Measurements from ENCODE around the gene DPCD. TPM values are rescaled to one million over a fixed set of nuclear protein-coding genes. Genes with fewer than 3 reads are reported as not detected.

The DPCD gene
- total RNA-seq, 2 donors from 2014 or later, result 23.9 to 66.1 TPM

- H3K4me3 ChIP-seq, result no peak overlapping the region
- no peaks in the 10 kb centered on the region for H3K4me1 ChIP-seq (replicated peaks)
- H3K9me3 ChIP-seq, result no peaks in the 10 kb centered on the region
- no peaks in the 10 kb centered on the region for H3K27me3 ChIP-seq (replicated peaks; ENCODE audit: insufficient read depth)
- H3K36me3 ChIP-seq, result no peaks in the 10 kb centered on the region
- TF ChIP-seq POLR2A (IDR thresholded peaks at IDR 0.05), result no peak
- no peak for TF ChIP-seq CTCF (IDR thresholded peaks at IDR 0.05)
- TF ChIP-seq POLR2AphosphoS5 (IDR thresholded peaks at IDR 0.05), result no peak
- 52% methylated on average over 4 of the region's 4 CpGs for WGBS
- no peak for DNase-seq (ENCODE audit: low spot score)
- no peak overlapping the region for H3K27ac ChIP-seq
- intact Hi-C loops (cut with DNase I), result no loop called here
Measured at GRCh38 chr10:101624526-101625102, 36.5 kb downstream of the DPCD start.

- intact Hi-C loops (cut with DNase I), result no loop called here
- H3K36me3 ChIP-seq, result no peaks in the 10 kb centered on the region
Measured at GRCh38 chr10:101625821-101626412, 37.8 kb downstream of the DPCD start.

GRCh38 chr10:101629837-101630632, 41.9 kb downstream of the DPCD start:
- Histone ChIP-seq H3K36me3 (no peaks in the 10 kb centered on the region), H3K4me3 (no peak overlapping the region), H3K27ac (no peak overlapping the region), H3K9me3 (no peaks in the 10 kb centered on the region), H3K27me3 (replicated peaks; ENCODE audit: insufficient read depth) (no peaks in the 10 kb centered on the region), H3K4me1 (replicated peaks) (no peaks in the 10 kb centered on the region)
- no peak for DNase-seq (ENCODE audit: low spot score)
- 82% methylated on average over 13 of the region's 13 CpGs for WGBS
- intact Hi-C loops (cut with DNase I), result no loop called here
- TF ChIP-seq POLR2A (IDR thresholded peaks at IDR 0.05), result no peak
- TF ChIP-seq CTCF (IDR thresholded peaks at IDR 0.05), result no peak
- no peak for TF ChIP-seq POLR2AphosphoS5 (IDR thresholded peaks at IDR 0.05)

More at GRCh38 chr10:101625821-101626412, 37.8 kb downstream of the DPCD start:
- Histone ChIP-seq H3K4me3 (no peak overlapping the region), H3K27ac (no peak overlapping the region), H3K4me1 (replicated peaks) (no peaks in the 10 kb centered on the region), H3K27me3 (replicated peaks; ENCODE audit: insufficient read depth) (no peaks in the 10 kb centered on the region), H3K9me3 (no peaks in the 10 kb centered on the region)
- WGBS, result 44% methylated on average over 1 of the region's 1 CpG
- TF ChIP-seq CTCF (IDR thresholded peaks at IDR 0.05) (no peak), POLR2A (IDR thresholded peaks at IDR 0.05) (no peak), POLR2AphosphoS5 (IDR thresholded peaks at IDR 0.05) (no peak)
- no peak for DNase-seq (ENCODE audit: low spot score)

- no peaks in the 10 kb centered on the region for H3K4me1 ChIP-seq (replicated peaks)
- intact Hi-C loops (cut with DNase I), result no loop called here
- TF ChIP-seq POLR2A (IDR thresholded peaks at IDR 0.05) (no peak), POLR2AphosphoS5 (IDR thresholded peaks at IDR 0.05) (no peak), CTCF (IDR thresholded peaks at IDR 0.05) (no peak)
- H3K27me3 ChIP-seq (replicated peaks; ENCODE audit: insufficient read depth), result no peaks in the 10 kb centered on the region
- no peak overlapping the region for H3K4me3 ChIP-seq
- no peaks in the 10 kb centered on the region for H3K36me3 ChIP-seq
- no peaks in the 10 kb centered on the region for H3K9me3 ChIP-seq
- no peak for DNase-seq (ENCODE audit: low spot score)
- 95% methylated on average over 1 of the region's 1 CpG for WGBS
- no peak overlapping the region for H3K27ac ChIP-seq
Measured at GRCh38 chr10:101630633-101630920, 42.5 kb downstream of the DPCD start.
